SK-N-MC (cell line): Measurements from ENCODE around the gene E2F3.

ENCODE experiments used
- DNase-seq: peaks from one replicate; pipeline ENCODE4 v3.0.0-alpha.2; 2011; ENCODE audit warnings: low read depth, low spot score
- H3K27ac ChIP-seq: fragments of 200-600 bp; sonication (generic); 2 replicates; pipeline ENCODE4 v1.5.1; 2016; ENCODE audit warnings: mixed run types
- H3K36me3 ChIP-seq: fragments of 200-600 bp; sonication (generic); 2 replicates; pipeline ENCODE4 v1.6.1; 2017; ENCODE audit warnings: antibody characterized with exemption, low read length, mixed read lengths; ENCODE audit not compliant: insufficient read depth
- H3K4me3 ChIP-seq: fragments of 200-600 bp; sonication (generic); 2 replicates; pipeline ENCODE4 v1.5.1; 2016
- H3K9ac ChIP-seq: fragments of 200-600 bp; sonication (generic); 2 replicates; pipeline ENCODE4 v1.8.0; 2017; ENCODE audit warnings: mixed run types, mixed read lengths; ENCODE audit not compliant: insufficient read length
- H3K9me3 ChIP-seq: fragments of 200-600 bp; sonication (generic); 2 replicates; pipeline ENCODE4 v1.6.1; 2017; ENCODE audit warnings: low read depth, mild to moderate bottlenecking, antibody characterized with exemption, low read length, moderate library complexity, mixed read lengths
- EZH2 ChIP-seq: fragments of 200-600 bp; sonication (generic); IDR thresholded peaks from one replicate; pipeline ENCODE4 v1.6.1; 2017; ENCODE audit warnings: antibody characterized with exemption
- FOXP2 ChIP-seq: optimal IDR thresholded peaks from 2 replicates; pipeline ENCODE3; 2011; ENCODE audit warnings: mild to moderate bottlenecking, moderate library complexity; ENCODE audit not compliant: insufficient read depth; ENCODE audit errors: extremely low read length, control extremely low read depth
- POLR2AphosphoS5 ChIP-seq: IDR thresholded peaks from 2 replicates; pipeline ENCODE4 v1.6.1; 2012; ENCODE audit warnings: mild to moderate bottlenecking, low read depth, low read length, borderline replicate concordance

E2F3 gene

DNA sequence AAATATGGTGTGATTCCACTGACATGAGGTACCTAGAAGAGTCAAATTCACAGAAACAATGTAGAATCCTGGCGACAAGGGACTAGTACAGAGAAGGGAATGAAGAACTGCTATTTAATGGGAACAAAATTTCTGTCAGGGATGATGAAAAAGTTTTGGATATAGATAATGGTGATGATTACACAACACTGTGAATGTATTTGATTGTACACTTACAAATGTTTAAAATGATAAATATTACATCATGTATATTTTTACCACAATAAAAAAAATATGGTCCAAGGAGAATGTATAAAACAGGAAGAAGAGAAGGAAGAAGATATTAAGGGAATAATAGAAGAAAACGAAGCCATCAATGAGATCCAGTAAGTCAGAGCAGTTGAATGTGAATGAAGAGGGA, 8.4 kb upstream of the E2F3 start:
- no peak for DNase-seq
- Histone ChIP-seq H3K9me3 (no peaks in the 10 kb centered on the region), H3K4me3 (no peak overlapping the region), H3K27ac (no peak overlapping the region), H3K9ac (no peak overlapping the region), H3K36me3 (no peaks in the 10 kb centered on the region)
- no peak for TF ChIP-seq EZH2
- no peak for TF ChIP-seq POLR2AphosphoS5

- no peak for DNase-seq
- Histone ChIP-seq H3K4me3 (no peak overlapping the region), H3K9me3 (no peaks in the 10 kb centered on the region), H3K9ac (no peak overlapping the region), H3K27ac (no peak overlapping the region), H3K36me3 (no peaks in the 10 kb centered on the region)
- TF ChIP-seq POLR2AphosphoS5 (no peak), FOXP2 (no peak), EZH2 (no peak)
Observed at GRCh38 chr6:20399518-20399917, 2.2 kb upstream of the E2F3 start.

GRCh38 chr6:20400456-20401204, 1.0 kb upstream of the E2F3 start:
- peak; percentile 65 for DNase-seq
- Histone ChIP-seq H3K9ac (peak overlapping the region; percentile 72), H3K9me3 (no peaks in the 10 kb centered on the region), H3K27ac (peak overlapping the region; percentile 67; the same call in 1 of the 2 replicates), H3K4me3 (peak overlapping the region; percentile 92), H3K36me3 (peaks cover 6% of the 10 kb centered on the region)
- TF ChIP-seq FOXP2 (no peak), POLR2AphosphoS5 (0 out of 2 replicates have a peak, but pooled peaks have one; percentile 21)

- no peak for TF ChIP-seq FOXP2
- no peak for TF ChIP-seq EZH2
- no peak for TF ChIP-seq POLR2AphosphoS5
Observed at GRCh38 chr6:20402092-20402341, 338 bp downstream of the E2F3 start.

DNA sequence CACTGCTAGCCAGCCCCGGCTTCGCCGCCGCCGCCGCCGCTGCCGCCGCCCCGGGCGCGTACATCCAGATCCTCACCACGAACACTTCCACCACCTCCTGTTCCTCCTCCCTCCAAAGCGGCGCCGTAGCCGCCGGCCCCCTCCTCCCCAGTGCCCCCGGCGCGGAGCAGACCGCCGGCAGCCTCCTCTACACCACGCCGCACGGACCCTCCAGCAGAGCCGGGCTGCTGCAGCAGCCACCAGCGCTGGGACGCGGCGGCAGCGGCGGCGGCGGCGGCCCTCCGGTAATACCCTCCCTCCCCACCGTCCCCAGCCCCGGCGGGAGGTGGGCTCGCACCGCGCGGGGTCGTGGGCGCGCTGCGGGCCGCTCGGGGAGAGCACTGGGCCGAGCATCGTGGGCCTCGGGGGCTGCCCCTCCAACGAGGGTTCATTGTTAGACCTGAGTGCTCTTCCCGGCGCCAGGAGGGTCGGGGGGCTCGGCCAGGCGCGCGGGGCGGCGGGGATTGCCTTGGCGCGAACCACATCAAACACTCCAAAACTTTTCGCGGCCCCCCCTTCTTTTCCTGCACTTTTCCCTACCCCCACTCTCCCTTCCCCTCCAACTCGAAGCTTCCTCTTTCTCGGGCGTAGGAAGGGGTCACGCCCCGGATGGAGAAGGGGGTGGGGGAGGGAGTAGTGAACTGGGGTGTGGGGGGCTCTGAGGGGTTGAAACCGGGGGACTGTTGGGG, 827 bp downstream of the E2F3 start:
- peak overlapping the region; percentile 95 for H3K9ac ChIP-seq
- H3K4me3 ChIP-seq: peak overlapping the region; percentile 91
- TF ChIP-seq POLR2AphosphoS5: peak; percentile 34; the same call in 1 of the 2 replicates
- no peak for TF ChIP-seq FOXP2
- TF ChIP-seq EZH2: no peak
- DNase-seq: no peak
- H3K9me3 ChIP-seq: no peaks in the 10 kb centered on the region
- H3K27ac ChIP-seq: peak overlapping the region; percentile 93
- peaks cover 25% of the 10 kb centered on the region for H3K36me3 ChIP-seq

More at GRCh38 chr6:20402092-20402341, 338 bp downstream of the E2F3 start:
- peak overlapping the region; percentile 95 for H3K9ac ChIP-seq
- H3K36me3 ChIP-seq: peaks cover 20% of the 10 kb centered on the region
- no peak for DNase-seq
- H3K27ac ChIP-seq: peak overlapping the region; percentile 93
- no peaks in the 10 kb centered on the region for H3K9me3 ChIP-seq
- H3K4me3 ChIP-seq: peak overlapping the region; percentile 91

DNA sequence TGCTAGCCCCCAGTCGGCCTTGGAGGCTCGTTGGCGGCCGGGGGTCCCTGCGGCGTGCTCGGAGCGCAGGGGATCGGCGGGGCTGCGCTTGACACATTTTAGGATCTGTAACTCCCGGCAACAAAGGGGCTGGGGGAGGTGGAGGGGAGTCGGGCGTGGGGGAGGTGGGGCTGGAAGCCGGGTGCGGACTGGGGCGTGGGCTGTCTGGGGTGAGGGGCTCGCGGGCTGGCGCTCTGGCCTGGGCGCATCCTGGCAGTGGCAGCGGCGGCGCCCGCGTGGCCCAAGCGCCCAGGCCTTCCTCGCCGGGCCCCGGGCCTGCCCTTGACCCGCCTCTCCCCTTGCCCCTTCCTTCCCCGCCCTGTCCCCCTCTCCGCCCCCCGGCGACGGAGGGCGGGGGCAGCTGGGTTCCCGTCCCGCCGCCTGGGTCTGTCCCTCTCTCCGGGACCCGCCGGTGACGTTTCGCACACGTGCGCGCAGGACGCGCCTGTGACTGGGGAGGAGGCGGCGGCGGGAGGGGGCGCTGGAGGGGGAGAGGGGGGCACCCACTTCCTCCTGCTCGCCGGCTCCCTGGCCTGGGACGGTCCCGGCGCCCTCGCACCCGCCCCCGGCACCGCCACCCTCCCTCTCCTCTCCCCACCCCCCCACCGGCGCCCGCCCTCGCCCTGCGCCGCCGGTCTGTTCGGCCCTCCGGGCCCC, 1.5 kb downstream of the E2F3 start:
- Histone ChIP-seq H3K9ac (peak overlapping the region; percentile 95), H3K36me3 (peaks cover 32% of the 10 kb centered on the region), H3K4me3 (peak overlapping the region; percentile 91), H3K9me3 (no peaks in the 10 kb centered on the region), H3K27ac (peak overlapping the region; percentile 94)
- TF ChIP-seq POLR2AphosphoS5 (peak; percentile 45), EZH2 (no peak)
- no peak for DNase-seq

GRCh38 chr6:20403766-20404640, 2.3 kb downstream of the E2F3 start:
- Histone ChIP-seq H3K27ac (peak overlapping the region; percentile 94), H3K9me3 (no peaks in the 10 kb centered on the region), H3K4me3 (peak overlapping the region; percentile 91), H3K9ac (peak overlapping the region; percentile 95), H3K36me3 (peaks cover 36% of the 10 kb centered on the region)
- no peak for DNase-seq
- TF ChIP-seq EZH2 (no peak), FOXP2 (no peak), POLR2AphosphoS5 (0 out of 2 replicates have a peak, but pooled peaks have one; percentile 5)

DNA sequence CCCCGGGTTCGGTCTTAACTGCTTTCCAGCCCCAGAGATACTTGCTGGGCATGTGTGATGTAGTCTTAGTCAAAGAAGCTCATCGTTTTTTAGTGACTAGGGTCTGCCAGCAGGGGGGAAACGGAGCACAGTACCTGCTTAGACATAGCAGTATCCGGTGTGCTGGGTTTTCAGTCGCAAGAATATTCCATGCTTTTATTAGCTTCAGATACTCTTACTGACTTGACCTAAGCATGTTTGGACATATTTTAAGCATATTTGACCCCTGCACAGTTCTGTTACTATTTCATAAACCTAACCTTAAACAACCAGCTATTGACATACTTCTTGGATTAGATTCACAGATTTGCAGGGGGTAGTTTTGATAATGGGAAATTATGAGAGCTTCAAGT, 3.0 kb downstream of the E2F3 start:
- Histone ChIP-seq H3K4me3 (peak overlapping the region; percentile 91), H3K36me3 (peaks cover 39% of the 10 kb centered on the region), H3K27ac (peak overlapping the region; percentile 94), H3K9ac (peak overlapping the region; percentile 95), H3K9me3 (no peaks in the 10 kb centered on the region)
- no peak for TF ChIP-seq EZH2
- no peak for TF ChIP-seq POLR2AphosphoS5
- TF ChIP-seq FOXP2: no peak
- DNase-seq: peak; percentile 39
